IPS-11a (cell line): Measurements from ENCODE around the gene WDR82.

Experiments used
- H3K4me3 ChIP-seq: one replicate; pipeline ENCODE4 v1.5.1; 2013; ENCODE audit warnings: low read depth, low read length, control low read depth

Gene WDR82

GRCh38 chr3:52308308-52308707, 29.9 kb upstream of the WDR82 start:
- no peak overlapping the region for H3K4me3 ChIP-seq

DNA sequence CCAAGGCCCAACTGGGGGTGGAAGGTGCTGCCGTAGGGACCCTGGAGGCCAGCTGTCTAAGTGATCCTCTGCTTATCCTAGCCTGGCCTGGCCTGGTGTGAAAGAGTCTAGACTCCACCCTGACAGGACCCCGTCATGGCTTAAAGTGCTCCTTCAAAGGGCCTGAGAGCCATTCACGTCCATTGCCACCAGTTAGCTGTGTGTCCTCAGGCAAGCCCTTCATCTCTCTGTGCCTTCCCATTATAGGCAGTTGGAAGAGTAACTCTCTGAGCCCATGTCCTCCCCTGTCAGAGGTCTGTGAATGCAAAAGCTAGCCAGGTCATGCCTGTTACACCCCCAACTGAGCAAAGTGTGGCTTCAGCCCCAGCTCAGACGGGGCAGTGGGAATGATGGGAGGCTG, 28.5 kb upstream of the WDR82 start:
- no peak overlapping the region for H3K4me3 ChIP-seq

DNA sequence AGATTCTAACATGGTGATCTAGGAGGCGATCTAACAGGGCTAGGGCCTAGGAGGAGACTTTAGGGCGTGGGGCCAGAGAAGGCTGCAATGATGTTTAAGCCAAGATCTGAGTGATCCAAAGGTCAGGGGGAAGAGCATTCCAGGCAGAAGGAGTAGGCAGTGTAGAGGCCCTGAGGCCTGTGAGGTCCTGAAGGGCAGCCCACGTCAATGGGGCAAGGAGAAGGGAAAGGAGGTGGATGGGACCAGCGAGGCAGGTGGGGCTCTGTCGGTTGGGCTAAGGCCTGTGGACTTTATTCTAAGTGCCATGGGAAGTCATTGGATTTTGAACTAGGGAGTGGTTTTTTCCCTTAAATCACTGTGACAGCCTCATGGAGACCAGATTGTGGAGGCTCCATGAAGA, 27.5 kb upstream of the WDR82 start:
- no peak overlapping the region for H3K4me3 ChIP-seq

- no peak overlapping the region for H3K4me3 ChIP-seq
These were observed 25.4 kb upstream of the WDR82 start for GRCh38 chr3:52303811-52304210.

DNA sequence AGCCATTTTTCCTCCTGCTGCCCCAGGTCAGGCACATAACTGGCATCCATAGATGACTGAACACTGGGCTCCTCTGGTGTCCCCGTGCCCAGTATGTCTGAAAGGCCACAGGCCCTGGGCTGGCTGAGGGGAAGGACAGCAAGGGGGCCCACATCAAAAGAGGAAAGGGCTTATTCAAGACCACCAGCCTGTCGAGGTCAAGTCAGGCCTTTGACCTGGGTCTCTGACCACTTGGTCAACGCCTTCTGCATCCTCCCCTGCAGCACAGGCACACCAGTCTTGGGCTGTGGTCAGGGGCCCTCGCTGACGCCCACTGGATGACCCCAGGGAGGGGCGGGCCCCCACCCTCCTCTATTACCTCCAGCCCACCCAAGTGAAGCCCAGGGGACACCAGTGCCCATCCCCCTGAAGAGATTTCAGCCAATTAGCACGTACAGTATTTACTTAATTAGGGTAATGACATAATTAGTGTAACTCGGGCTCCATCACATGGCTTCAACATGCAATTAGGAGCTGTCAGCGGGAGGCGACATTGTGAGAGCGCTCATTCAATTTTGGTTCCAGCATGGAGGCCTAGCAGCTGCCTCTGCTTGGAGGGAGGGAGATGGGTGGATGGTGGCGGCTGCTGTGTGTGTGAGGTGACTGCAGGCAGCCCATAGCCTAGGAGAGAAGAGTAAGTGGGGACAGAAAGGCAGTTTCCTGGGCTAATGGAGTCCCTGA, 24.1 kb upstream of the WDR82 start:
- H3K4me3 ChIP-seq: no peak overlapping the region

DNA sequence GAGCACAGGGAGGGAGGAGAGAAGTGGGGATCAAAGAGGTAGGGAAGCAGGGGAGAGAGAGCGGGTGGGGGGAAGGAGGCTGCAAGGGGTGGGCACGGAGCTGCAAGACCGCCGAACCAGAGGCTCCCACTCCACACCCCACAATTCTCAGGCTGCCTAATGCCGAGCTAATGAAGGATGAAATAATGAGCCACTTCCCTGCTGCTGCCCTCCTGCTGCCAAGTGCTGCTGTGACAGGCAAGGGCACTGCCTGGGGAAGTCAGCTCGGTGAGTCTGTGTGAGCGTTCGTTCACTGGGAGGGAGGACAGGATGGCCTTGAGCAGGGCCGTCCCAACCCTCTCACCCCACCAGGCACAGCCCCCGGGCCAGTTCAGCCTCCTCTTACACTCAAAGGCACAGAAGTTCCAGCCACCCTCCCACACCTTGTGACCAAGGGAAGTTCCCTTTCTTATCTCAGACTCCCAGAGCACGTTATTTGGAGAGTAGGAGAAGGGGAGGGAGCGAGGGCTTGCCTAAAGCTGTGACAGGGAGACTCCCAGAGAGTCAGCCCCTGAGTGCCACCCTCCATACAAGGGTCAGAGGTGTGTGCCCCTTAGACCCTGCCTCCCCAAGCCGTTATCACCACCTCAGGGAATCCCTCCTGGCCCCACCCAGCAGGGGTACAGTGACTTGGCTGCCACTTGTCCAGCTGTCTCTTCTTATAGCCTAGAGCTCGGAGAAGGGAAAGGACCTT, 21.6 kb upstream of the WDR82 start:
- peak overlapping the region; percentile 1 for H3K4me3 ChIP-seq

- H3K4me3 ChIP-seq: no peak overlapping the region
These were observed 20.9 kb upstream of the WDR82 start for GRCh38 chr3:52299247-52299878.

GRCh38 chr3:52298149-52299098, 20.0 kb upstream of the WDR82 start:
- H3K4me3 ChIP-seq: no peak overlapping the region

GRCh38 chr3:52297242-52298148, 19.0 kb upstream of the WDR82 start:
- no peak overlapping the region for H3K4me3 ChIP-seq

- no peak overlapping the region for H3K4me3 ChIP-seq
These were observed 17.3 kb upstream of the WDR82 start for GRCh38 chr3:52295671-52296208.

GRCh38 chr3:52294320-52295150, 16.1 kb upstream of the WDR82 start:
- H3K4me3 ChIP-seq: no peak overlapping the region

DNA sequence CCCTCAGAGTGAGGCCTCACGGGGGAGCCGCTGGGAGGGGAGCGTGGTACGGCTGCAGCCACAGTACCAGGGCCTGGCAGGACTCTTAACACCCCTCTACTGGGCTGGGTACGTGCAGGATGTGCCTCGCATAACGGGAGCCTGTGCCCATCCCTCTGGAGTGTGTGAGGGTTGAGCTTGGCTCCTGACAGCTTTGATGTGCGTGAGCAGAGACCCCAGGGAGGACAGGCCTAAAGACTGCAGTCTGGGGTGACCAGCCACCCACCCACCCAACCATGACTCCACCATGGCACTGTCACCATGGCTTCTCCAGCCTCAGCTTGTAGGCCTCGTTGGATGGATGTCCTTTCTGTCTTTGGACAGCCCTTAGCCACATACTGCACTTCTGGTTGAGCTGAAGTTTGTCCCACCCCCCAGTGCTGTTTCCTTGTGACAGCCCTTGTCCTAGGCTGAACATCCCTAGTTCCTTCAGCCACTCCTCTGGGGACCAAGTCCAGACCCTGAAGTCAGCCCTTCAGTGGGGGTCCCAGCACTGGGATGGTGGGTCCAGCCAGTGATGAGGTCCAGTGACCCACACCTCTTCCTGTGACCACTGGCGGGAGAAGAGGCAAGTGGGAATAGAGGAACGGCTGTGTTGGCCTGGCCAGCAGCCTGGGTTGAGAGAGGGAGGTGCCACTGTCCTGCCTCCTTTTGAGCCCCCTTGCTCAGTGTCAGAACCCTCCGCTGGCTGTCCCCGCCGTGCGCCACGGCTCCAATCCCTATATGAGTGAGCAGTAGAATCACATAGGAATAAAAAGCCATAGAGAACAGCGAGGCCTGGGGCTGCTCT, 15.3 kb upstream of the WDR82 start:
- H3K4me3 ChIP-seq: no peak overlapping the region

DNA sequence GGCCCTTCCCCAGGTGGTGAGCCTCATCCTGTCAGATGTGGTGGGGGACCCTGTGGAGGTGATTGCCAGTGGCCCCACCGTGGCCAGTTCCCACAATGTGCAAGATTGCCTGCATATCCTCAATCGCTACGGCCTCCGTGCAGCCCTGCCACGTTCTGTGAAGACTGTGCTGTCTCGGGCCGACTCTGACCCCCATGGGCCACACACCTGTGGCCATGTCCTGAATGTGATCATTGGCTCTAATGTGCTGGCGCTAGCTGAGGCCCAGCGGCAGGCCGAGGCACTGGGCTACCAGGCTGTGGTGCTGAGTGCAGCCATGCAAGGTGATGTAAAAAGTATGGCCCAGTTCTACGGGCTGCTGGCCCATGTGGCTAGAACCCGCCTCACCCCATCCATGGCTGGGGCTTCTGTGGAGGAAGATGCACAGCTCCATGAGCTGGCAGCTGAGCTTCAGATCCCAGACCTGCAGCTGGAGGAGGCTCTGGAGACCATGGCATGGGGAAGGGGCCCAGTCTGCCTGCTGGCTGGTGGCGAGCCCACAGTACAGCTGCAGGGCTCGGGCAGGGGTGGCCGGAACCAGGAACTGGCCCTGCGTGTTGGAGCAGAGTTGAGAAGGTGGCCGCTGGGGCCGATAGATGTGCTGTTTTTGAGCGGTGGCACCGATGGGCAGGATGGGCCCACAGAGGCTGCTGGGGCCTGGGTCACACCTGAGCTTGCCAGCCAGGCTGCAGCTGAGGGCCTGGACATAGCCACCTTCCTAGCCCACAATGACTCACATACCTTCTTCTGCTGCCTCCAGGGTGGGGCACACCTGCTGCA, 14.0 kb upstream of the WDR82 start:
- no peak overlapping the region for H3K4me3 ChIP-seq

- no peak overlapping the region for H3K4me3 ChIP-seq
These were observed 13.2 kb upstream of the WDR82 start for GRCh38 chr3:52291508-52292181.

DNA sequence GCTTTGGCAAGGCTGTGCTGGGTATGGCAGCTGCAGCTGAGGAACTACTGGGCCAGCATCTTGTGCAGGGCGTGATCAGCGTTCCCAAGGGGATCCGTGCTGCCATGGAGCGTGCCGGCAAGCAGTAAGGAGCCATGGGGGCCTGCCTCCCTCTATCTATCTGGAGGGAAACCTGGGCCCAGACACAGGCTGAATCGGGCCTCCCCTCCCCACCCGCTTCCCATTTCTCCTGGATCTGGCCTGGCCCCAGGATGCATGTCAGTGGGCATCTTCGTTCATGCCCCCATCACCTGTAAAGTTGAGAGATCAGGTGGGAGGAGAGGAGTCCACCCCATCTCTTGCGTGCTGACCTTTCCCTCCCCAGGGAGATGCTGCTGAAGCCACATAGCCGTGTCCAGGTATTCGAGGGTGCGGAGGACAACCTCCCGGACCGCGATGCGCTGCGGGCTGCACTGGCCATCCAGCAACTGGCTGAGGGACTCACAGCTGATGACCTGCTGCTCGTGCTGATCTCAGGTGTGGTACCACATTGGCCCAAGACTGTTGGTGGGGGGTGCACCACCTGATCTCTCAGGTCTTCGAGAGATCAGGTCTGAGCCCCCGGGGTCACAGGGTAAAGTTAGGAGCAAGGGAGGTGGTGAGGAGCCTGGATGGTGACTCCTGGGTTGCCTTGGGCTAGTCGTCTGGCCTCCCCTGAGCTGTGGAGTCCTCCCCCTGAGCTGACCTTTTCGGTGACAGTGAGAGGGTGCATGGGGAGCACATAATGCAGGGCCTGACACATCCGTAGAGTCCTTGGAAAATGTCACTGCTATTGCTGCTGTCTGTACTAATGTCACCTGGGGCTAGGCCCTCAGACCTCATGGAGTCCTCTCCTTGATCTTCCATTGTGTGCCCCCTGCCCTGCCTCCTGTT, 12.4 kb upstream of the WDR82 start:
- H3K4me3 ChIP-seq: no peak overlapping the region
